Activated T-cell treated with anti-CD3 and anti-CD28 coated beads for 4 hours (primary cell): ENCODE results near the gene NDST3.
"Not testable (repeated sequence)": the region's sequence is repeated elsewhere in the genome, so short reads cannot be mapped to it uniquely, and the experiment has no call there.

ENCODE experiments used
- DNase-seq: peaks from one replicate; pipeline ENCODE4 v3.0.0-alpha.2; 2020

Gene NDST3

DNA sequence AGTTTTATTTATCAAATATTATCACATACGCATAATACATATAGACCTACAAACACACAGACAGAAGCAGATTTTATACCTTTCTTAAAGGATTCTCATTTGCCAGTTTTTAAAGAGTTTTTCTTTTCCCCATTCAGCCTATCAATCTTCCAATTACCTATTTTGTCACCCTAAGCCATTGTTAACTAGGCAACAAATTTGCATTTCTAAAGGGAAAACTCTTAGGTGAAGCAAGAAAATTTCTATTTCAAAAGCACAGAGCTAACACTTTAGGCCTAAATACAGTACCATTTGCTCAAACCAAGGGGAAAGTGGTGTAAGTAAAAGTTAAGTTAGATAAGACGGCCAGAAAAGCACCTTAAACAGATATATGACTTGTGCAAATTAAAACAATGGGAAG, 156.6 kb downstream of the NDST3 start:
- no peak for DNase-seq

DNA sequence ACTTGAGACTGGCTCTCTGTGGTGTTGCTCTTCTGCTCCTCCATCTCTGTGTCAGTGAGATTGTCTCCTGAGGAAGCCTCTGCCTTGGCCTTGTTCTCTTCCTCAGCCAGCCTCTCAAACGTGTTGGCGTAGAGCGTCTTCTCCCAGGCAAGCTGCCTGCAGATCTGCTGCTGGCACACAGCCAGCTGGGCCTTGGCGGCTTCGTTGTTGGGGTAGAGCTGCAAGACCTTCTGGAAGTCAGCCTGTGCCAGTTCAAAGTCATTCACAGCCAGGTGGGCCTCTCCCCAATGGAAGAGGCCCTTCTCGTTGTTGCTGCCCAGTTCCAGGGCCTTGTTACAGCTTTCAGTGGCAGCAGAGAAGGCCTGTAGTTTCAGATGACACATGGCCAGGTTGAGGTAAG, 159.1 kb downstream of the NDST3 start:
- DNase-seq: no peak

DNA sequence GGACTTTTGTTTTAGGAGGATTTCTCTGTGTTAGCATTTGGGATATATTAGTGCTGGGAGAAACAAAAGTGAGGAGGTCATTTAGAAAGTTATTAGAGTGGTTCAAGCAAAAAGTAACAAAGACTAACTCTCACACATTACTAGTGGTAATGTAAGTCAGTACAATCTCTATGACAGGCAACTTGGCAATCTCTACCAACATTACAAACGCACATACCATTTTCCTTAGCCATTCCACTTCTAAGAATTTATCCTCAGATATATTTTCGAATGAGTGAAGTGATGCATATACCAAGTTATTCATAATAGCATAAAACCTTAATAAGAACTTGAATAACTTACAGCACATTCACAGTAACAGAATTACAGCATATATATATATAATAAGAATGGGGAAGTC, 172.3 kb downstream of the NDST3 start:
- DNase-seq: no peak

DNA sequence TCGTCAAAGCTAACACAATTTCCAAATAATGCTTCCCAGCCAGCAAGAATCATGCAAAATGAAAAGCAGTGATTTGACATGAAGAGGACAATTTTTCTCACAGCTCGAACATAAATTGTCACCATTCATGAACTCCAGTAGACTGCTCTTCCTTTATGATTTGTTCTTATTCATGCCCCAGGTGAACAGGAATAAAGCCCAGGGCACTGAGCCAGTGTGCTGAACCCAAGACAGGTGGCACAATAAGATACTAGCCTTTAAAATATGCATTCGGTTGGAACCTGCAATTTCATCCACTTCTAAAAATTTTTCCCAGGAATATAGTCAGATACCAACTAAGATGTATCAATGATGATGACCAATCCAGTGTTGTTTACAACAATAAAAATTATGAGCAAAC, 178.8 kb downstream of the NDST3 start:
- no peak for DNase-seq

DNA sequence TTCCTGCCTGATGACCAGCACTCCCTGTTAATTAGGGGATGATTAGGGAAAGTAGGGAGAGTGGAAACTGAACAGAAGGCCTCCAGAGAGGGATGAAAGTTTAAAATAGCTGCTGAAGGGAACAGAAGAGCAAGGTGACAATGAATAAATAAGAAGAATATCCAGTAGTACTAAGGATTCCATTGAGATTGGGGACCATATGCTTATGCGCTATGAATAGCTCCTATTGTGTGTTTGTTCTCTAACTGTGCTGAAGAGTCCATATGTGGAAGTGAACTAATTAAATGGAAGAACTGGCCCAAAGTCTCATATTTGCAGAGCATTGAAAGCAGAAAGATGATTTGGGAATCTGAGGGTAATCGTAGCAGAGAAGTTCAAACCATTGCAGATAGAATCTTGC, 181.5 kb downstream of the NDST3 start:
- DNase-seq: no peak

DNA sequence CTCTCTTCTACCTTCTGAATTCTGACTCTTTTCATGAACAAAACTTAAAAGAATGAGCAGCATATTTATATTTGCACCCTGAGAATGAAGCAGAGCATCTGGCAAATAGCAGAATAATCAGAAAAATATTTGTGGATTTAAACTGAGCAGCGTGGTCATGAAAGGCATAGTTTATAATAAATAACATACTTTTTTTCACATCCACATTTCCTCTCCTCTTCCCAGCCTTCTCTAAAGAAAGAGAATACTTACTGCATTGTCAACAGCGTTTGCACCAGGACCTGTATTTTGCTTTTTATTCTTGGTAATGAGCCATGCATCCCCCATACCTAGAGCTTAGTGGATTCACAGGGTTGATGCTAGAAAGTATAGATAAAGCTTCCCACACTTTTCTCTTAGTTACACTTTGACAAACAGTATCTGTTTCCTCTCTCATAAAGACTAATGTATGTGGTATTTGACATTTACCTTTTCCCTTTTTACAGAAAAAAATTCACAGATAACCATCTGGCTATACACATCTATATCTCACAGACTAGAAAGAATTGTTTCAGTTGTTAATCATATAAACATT, 187.0 kb downstream of the NDST3 start:
- DNase-seq: no peak

DNA sequence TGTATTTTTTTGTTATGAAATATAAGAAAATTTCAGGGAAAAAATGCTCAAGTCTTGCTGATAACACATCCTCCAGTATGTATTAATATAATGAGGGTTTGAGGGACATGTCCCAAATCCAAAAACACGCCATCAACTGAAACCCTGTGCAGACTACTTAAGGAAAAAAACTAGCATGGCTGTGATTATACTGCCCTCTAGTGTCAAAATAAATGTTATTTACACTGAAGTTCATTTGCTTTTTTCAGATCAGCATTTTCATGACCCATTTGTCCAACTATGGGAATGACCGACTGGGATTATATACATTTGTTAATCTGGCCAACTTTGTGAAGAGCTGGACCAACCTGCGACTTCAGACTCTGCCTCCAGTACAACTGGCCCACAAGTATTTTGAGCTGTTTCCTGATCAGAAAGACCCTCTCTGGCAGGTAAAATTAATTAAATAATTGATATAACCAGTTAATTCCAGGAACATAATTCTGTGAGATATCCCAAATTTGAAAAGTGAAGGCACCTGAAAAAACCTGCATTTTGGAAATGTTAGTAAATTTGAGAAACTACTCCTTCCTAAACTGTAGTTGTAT, 190.1 kb downstream of the NDST3 start:
- no peak for DNase-seq

DNA sequence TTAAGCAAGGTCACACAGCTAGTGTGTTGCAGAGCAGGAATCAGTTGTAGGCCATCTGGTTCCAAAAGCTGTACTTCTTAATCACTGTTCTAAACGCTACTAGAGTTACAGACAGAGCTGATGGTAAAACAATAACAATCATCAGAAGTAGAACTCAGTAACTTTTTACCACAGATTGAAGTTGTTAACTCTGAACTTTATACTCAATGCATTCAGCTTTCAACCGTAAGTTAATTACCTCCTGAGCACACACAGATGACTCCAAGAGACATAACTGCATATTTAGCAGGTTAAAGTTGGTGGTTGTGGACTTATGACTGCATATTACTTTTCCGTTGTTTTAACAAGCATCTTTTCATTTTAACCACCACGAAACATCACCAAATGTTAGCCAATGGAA, 191.2 kb downstream of the NDST3 start:
- no peak for DNase-seq

DNA sequence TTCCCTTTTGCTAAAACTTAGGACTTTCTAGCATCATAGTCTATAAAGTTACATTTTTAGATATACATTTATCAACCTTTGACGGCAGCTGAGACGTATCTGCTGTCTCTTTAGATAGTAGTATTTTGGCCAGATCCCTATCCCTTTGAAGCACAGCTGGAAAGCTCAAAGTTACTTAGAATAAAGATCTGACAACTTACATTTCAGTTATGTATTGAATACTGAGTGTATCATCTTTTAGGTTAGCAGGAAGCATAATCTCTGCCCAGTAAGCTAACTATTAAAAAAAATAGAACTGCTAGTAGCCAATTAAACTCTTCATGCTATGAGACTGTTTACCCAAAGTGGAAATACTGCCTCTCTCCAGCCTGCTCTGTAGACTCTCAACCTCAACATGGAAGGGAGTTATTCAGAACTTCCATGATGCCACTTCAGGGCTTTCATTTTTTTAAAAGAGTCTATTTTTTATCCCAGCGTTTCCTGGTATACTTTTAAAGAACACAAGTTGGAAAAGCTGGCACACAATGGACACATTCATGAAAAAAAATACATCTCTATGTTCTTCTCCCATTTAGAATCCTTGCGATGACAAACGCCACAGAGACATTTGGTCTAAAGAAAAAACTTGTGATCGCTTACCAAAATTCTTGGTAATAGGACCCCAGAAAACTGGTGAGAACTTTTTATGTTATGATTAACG, 192.2 kb downstream of the NDST3 start:
- no peak for DNase-seq

DNA sequence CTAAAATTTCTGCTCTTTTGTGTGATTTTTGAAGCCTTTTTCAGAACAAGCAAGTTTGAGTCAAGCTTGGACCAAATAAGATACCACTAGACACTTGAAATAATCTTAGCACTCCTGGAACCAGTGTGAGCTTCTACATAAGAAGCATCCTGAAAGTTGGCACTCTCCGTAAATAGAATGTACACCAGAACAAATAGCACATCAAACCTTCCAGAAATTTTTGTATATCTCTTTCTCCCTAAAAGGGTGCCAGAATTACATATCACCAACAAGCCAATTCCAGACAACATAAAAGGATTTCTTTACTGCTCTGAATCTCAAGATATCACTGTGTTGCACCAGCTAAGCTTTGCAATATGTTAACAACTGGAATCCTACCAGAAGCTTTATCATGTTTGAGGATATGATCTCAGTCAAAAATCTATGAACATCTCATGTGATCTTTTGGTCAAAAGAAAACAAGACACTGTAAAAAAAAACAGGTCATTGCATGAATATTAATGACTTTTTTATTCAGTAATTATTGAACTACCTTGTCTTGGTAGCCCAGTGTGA, 201.4 kb downstream of the NDST3 start:
- DNase-seq: no peak

DNA sequence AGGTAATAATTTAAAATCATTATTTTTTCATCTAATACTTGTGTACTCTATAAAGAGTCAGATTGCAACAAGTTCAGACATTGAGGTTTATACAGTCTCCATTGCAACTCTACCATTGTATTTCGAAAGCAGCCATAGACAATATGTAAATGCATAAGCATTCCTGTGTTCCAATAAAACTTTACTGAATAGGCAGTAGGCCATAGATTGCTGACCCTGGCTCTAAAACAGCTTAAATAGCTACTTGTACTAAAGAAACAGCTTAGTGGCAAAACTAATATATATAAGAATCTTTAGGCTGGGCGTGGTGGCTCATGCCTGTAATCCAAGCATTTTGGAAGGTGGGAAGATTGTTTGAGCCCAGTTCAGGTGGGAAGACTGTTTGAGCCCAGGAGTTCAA, 203.2 kb downstream of the NDST3 start:
- no peak for DNase-seq

DNA sequence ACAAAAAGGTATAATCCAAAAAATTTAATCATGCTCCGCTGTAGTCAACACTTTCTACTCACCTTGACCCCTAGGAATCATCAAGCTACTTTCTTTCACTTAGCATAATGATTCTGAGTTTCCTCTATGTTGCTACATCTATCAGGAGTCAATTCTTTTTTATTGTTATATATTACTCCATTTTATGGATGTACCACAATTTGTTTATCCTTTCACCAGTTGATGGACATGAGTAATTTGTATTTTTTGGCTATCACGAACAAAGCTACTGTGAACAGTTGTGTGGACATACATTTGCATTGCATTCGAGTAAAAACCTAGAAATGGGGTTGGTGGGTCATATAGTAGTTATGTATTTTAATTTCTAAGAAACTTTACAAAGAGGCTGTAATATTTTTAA, 215.6 kb downstream of the NDST3 start:
- DNase-seq: no peak

DNA sequence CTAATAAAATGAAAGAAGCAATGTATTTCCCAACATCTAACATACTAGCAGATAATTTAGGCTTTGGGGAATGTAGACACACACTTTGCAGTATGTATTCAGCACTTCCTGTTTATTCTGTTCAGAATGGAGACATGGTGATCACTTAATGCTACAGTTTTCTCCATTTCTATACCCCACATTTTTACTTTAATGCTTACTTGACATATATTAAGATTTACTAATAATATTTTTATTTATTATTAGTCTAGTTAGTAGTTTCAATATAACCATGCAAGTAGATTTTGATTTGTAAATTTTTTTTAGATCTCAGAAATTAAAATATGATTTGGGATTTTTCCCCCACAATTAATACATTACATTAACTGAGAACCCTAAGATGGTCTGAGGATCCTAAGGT, 220.1 kb downstream of the NDST3 start:
- DNase-seq: no peak

DNA sequence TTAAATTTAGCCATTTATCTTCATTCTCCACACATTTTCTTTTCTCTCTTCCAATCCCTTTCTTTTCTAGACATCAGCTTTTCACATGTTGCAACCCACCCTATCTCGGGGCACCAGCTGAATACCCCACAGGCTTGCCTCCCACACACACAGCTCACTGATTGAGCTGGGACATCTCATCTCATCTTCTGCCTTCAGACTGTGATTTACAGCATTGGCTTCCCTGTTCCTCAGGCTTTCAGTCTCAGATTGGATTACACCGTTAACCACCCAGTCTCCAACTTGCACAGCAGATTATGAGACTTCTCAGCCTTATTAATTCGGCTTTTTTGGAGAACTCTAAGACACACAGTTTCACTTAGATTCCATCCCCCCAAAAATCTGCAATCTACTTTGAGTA, 224.8 kb downstream of the NDST3 start:
- DNase-seq: no peak

DNA sequence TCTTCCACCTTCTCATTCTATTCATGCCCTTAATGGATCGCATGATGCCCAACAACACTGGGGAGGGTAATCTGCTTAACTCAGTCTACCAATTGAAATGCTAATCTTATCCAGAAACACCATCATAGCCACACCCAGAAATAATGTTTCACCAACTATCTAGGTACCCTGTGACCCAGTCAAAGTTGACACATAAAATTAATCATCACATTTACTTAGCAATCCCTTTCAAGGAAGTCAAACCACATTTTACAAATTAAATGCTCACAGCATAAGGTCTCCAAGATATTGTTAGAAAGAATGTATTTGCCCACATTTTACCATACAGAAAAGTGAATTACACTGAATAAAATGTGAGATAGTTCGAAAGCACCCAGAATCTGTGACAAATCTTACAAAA, 226.0 kb downstream of the NDST3 start:
- no peak for DNase-seq

DNA sequence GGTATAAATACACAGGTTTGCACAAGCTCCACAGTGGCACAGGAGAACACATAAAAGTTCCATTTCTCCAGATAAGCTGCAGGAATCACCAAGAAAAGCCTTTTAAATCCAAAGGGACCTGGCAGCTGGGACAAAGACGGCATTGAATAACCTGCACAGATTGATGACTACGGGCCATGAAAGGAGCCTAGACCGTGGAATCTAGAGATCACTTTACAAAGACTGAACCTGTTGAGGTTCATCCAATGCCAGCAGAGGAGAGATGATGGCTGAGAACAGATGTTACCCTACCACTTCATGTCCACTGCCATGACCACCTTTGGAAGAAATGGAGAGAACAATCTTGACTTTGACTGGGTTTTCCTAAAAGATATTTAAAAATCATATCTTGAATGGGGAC, 229.8 kb downstream of the NDST3 start:
- no peak for DNase-seq

DNA sequence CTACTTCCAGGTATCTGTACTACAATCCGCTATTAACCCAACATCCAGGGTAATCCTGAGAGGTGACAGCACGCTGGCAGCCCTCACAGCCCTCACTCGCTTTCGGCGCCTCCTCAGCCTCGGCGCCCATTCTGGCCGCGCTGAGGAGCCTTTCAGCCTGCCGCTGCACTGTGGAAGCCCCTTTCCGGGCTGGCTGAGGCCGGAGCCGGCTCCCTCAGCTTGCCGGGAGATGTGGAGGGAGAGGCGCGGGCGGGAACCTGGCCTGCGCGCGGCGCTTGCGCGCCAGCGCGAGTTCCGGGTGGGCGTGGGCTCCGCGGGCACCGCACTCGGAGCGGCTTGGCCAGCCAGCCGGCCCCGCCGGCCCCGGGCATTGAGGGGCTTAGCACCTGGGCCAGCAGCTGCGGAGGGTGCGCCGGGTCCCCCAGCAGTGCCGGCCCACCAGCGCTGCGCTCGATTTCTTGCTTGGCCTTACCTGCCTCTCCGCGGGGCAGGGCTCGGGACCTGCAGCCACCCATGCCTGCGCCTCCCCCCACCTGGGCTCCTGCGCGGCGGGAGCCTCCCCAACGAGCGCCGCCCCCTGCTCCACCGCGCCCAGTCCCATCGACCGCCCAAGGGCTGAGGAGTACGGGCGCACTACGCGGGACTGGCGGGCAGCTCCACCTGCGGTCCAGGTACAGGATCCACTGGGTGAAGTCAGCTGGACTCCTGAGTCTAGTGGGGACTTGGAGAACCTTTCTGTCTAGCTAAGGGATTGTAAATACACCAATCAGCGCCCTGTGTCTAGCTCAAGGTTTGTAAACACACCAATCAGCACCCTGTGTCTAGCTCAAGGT, 231.2 kb downstream of the NDST3 start:
- no peak for DNase-seq

DNA sequence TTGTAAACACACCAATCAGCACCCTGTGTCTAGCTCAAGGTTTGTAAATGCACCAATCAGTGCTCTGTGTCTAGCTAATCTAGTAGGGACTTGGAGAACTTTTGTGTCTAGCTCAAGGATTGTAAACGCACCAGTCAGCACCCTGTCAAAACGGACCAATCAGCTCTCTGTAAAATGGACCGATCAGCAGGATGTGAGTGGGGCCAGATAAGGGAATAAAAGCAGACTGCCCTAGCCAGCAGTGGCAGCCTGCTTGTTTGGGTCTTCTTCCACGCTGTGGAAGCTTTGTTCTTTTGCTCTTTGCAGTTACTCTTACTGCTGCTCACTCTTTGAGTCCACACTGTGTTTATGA, 231.8 kb downstream of the NDST3 start:
- DNase-seq: not testable (repeated sequence)

DNA sequence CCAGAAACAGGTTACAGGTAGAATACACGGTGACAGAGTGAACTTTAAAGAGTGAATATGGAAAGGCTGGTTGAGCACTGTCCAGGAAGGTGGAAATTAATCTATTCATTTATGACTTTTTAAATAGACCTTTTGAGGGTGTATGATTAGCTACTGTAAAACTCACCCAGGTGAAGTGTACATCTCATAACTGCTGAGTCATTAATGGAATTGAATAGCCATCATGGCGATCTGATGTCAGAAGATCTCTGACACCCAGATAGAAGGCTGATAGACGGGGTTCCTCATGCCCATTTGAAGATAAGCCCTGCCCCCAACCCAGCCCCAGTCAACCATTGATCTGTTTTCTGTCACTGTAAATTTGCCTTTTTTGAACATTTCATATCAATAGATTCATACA, 234.5 kb downstream of the NDST3 start:
- DNase-seq: no peak

DNA sequence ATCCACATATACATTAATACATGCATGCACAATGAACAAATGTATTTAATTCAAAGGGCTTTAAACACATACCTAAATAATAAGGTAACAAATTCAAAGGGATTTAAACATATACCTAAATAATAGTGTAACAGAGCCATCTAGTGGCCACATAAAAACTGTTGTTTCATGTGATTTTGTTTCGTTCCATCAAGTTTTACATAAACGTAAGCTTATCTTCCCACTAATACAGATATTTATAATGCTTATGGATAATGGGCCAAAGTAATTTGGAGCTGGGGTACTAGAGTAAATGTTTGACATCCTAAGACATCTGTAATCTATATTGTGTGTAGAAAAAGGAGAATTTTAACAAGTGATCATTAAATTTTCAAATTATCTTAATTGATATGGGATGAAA, 236.2 kb downstream of the NDST3 start:
- DNase-seq: no peak

DNA sequence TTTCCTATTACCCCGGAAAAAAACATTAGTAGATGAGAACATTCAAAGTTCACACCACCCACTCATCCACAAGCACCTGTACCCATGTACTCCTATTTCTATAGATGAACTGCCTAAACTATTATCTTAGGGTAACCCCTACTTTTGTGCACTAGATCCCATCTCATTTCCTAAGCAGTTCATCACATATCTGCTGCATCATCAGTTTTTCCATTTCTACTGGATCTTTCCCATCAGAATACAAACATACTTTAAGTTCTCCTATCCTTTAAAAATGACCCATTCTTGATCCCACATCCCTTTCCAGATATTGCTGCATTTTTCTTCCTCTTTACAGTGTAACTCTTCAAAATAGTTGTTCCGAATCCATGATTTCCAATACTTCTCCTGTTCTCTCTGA, 237.5 kb downstream of the NDST3 start:
- DNase-seq: no peak

DNA sequence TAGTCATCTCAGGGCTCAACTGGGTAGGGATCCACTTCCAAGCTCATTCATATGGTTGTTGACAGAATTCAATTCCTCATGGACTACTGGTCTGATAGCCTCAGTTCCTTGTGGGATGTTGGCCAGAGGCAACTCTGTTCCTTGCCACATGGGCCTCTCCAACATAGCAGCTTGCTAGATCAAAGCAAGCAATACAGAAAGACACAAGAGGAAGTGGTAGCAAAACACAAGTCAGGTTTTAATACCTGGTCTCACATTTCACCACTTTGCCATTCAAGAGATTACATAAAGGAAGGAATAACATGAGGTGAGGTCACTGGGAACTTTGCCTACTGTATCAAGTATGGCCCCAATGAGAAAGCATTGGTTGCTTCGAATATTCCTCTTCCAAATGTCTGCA, 239.4 kb downstream of the NDST3 start:
- no peak for DNase-seq

DNA sequence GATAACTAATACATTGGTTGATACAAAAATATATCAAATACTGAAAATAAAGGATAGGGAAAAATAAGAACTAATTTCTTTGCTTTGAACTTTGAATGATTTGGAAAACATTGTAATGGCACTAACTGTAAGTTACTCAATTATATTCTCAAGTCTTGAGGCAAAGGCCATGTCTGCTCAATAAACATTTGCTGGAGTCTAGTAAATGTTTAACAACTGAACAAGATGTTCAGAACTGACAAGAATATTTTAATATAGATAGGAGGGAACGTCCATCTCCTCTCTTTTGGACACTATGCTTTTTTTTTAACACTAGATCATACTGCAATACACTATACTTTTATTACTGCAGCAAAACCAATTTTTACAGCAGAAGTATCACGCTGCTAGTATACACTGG, 242.3 kb downstream of the NDST3 start:
- no peak for DNase-seq

DNA sequence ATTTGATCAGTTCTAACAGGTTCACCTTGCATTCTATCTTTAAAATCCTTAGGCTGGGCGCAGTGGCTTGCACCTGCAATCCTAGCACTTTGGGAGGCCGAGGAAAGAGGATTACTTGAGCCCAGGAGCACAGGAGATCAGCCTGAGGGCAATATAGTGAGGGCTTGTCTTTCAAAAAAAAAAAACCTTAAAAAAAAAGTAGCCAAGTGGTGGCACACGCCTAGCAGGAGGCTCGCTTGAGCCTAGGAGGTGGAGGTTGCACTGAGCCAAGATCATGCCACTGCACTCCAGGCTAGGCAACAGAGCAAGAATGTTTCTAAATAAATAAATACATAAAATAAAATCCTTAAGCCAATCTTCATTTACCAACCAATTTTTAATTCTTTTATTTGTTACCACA, 243.0 kb downstream of the NDST3 start:
- no peak for DNase-seq
